Measurements from ENCODE around the gene USP28.
A peak's percentile ranks its signal among the peaks of the same experiment; 100 is the strongest.

USP28 gene

GRCh38 chr11:113877670-113878055 is 2.3 kb upstream of the USP28 start:
- H3K27ac ChIP-seq (ENCODE audit: insufficient read depth, low read length, poor library complexity, severe bottlenecking) = no peak overlapping the region
- no peaks in the 10 kb centered on the region for H3K9me3 ChIP-seq (ENCODE audit: control insufficient read depth, low read length)
- no peaks in the 10 kb centered on the region for H3K27me3 ChIP-seq (replicated peaks; ENCODE audit: control insufficient read depth, insufficient read depth, low read length, poor library complexity, severe bottlenecking)
- no peak overlapping the region for H3K4me3 ChIP-seq (ENCODE audit: insufficient read depth, low read depth, low read length, poor library complexity, severe bottlenecking)
- no peaks in the 10 kb centered on the region for H3K36me3 ChIP-seq (ENCODE audit: control insufficient read depth, insufficient read depth, low read length)
- no peak for DNase-seq
- peaks cover 4% of the 10 kb centered on the region for H3K4me1 ChIP-seq (ENCODE audit: control insufficient read depth, insufficient read depth, low read length, poor library complexity, severe bottlenecking)

GRCh38 chr11:113876798-113877669 is 1.7 kb upstream of the USP28 start:
- Histone ChIP-seq H3K36me3 (ENCODE audit: control insufficient read depth, insufficient read depth, low read length) (no peaks in the 10 kb centered on the region), H3K4me3 (ENCODE audit: insufficient read depth, low read depth, low read length, poor library complexity, severe bottlenecking) (no peak overlapping the region), H3K27ac (ENCODE audit: insufficient read depth, low read length, poor library complexity, severe bottlenecking) (no peak overlapping the region), H3K27me3 (replicated peaks; ENCODE audit: control insufficient read depth, insufficient read depth, low read length, poor library complexity, severe bottlenecking) (no peaks in the 10 kb centered on the region), H3K4me1 (ENCODE audit: control insufficient read depth, insufficient read depth, low read length, poor library complexity, severe bottlenecking) (peaks cover 4% of the 10 kb centered on the region), H3K9me3 (ENCODE audit: control insufficient read depth, low read length) (no peaks in the 10 kb centered on the region)
- DNase-seq = no peak

- Histone ChIP-seq H3K27me3 (replicated peaks; ENCODE audit: control insufficient read depth, insufficient read depth, low read length, poor library complexity, severe bottlenecking) (no peaks in the 10 kb centered on the region), H3K9me3 (ENCODE audit: control insufficient read depth, low read length) (no peaks in the 10 kb centered on the region), H3K4me3 (ENCODE audit: insufficient read depth, low read depth, low read length, poor library complexity, severe bottlenecking) (peak overlapping the region; percentile 65), H3K36me3 (ENCODE audit: control insufficient read depth, insufficient read depth, low read length) (no peaks in the 10 kb centered on the region), H3K27ac (ENCODE audit: insufficient read depth, low read length, poor library complexity, severe bottlenecking) (peak overlapping the region; percentile 65), H3K4me1 (ENCODE audit: control insufficient read depth, insufficient read depth, low read length, poor library complexity, severe bottlenecking) (peaks cover 4% of the 10 kb centered on the region)
- DNase-seq = no peak
These were observed 864 bp upstream of the USP28 start for GRCh38 chr11:113876074-113876797.

DNA sequence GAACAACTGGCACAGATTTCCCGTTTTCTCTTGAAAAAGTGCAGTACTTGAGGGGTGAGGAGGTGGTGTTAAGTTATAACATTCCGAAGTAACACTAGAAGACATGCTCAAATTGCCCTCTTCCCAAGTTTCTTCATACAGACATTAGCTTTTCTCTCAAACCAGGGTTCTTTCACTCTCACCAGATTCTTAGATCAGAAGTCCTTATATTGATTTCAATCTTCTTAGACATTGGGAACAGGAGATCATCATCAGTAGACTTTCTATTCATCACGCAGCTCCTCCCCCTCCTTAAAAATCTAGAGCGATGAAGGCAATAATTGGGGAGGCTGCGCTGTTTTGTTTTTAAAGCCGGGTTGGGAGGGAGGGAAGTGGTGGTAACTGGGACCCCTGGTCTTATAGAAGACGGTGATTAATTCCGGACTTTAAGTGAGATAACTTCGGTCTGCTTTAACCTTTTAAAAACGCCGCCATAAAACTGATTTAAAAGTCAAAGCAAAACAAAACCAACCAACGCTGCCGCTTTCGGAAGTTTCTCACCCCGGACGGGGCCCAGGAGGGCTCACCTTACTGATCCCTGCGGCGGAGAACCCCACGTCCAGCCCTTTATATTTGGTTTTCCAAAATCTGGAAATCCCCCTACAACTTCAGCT is 665 bp downstream of the USP28 start:
- H3K27me3 ChIP-seq (replicated peaks; ENCODE audit: control insufficient read depth, insufficient read depth, low read length, poor library complexity, severe bottlenecking) = no peaks in the 10 kb centered on the region
- no peak for DNase-seq
- H3K27ac ChIP-seq (ENCODE audit: insufficient read depth, low read length, poor library complexity, severe bottlenecking) = peak overlapping the region; percentile 65
- peak overlapping the region; percentile 85 for H3K4me3 ChIP-seq (ENCODE audit: insufficient read depth, low read depth, low read length, poor library complexity, severe bottlenecking)
- no peaks in the 10 kb centered on the region for H3K9me3 ChIP-seq (ENCODE audit: control insufficient read depth, low read length)
- H3K36me3 ChIP-seq (ENCODE audit: control insufficient read depth, insufficient read depth, low read length) = no peaks in the 10 kb centered on the region
- peaks cover 4% of the 10 kb centered on the region for H3K4me1 ChIP-seq (ENCODE audit: control insufficient read depth, insufficient read depth, low read length, poor library complexity, severe bottlenecking)

DNA sequence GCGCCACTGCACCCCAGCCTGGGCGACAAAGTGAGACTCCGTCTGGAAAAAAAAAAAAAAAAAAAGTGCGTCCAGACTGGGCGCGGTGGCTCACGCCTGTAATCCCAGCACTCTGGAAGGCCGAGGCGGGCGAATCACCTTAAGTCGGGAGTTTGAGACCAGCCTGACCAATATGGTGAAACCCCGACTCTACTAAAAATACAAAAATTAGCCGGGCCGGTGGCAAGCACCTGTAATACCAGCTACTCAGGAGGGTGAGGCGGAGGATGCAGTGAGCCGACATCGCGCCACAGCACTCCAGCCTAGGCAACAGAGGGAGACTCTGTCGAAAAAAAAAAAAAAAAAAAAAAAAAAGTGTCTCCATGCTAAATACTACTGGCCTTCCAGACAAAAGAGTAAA is 1.3 kb downstream of the USP28 start:
- Histone ChIP-seq H3K4me3 (ENCODE audit: insufficient read depth, low read depth, low read length, poor library complexity, severe bottlenecking) (no peak overlapping the region), H3K27ac (ENCODE audit: insufficient read depth, low read length, poor library complexity, severe bottlenecking) (no peak overlapping the region), H3K27me3 (replicated peaks; ENCODE audit: control insufficient read depth, insufficient read depth, low read length, poor library complexity, severe bottlenecking) (no peaks in the 10 kb centered on the region), H3K9me3 (ENCODE audit: control insufficient read depth, low read length) (no peaks in the 10 kb centered on the region), H3K4me1 (ENCODE audit: control insufficient read depth, insufficient read depth, low read length, poor library complexity, severe bottlenecking) (peaks cover 4% of the 10 kb centered on the region), H3K36me3 (ENCODE audit: control insufficient read depth, insufficient read depth, low read length) (no peaks in the 10 kb centered on the region)
- DNase-seq = no peak

GRCh38 chr11:113873236-113873626 is 2.1 kb downstream of the USP28 start:
- H3K4me1 ChIP-seq (ENCODE audit: control insufficient read depth, insufficient read depth, low read length, poor library complexity, severe bottlenecking) = peaks cover 4% of the 10 kb centered on the region
- H3K9me3 ChIP-seq (ENCODE audit: control insufficient read depth, low read length) = no peaks in the 10 kb centered on the region
- DNase-seq = no peak
- H3K27ac ChIP-seq (ENCODE audit: insufficient read depth, low read length, poor library complexity, severe bottlenecking) = no peak overlapping the region
- no peaks in the 10 kb centered on the region for H3K27me3 ChIP-seq (replicated peaks; ENCODE audit: control insufficient read depth, insufficient read depth, low read length, poor library complexity, severe bottlenecking)
- H3K36me3 ChIP-seq (ENCODE audit: control insufficient read depth, insufficient read depth, low read length) = no peaks in the 10 kb centered on the region
- no peak overlapping the region for H3K4me3 ChIP-seq (ENCODE audit: insufficient read depth, low read depth, low read length, poor library complexity, severe bottlenecking)

DNA sequence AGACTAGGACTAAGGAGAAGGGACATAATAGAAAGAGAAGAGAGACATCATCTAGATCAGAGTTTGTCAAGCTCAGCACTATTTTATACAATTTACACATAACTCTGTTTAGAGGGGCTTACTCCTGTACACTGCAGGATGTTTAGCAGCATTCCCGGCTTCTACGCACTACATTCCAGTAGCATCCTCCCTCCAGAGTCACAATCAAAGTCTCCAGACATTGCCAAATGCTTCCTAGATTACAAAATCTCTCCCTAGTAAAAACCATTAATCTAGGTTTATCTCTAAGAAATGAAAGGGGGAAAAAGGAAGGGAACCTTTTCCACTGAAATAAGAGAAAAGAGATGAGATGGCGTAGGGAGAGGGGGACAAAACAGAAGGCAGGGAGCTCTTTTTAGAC is 4.0 kb downstream of the USP28 start:
- Histone ChIP-seq H3K27me3 (replicated peaks; ENCODE audit: control insufficient read depth, insufficient read depth, low read length, poor library complexity, severe bottlenecking) (no peaks in the 10 kb centered on the region), H3K9me3 (ENCODE audit: control insufficient read depth, low read length) (no peaks in the 10 kb centered on the region), H3K27ac (ENCODE audit: insufficient read depth, low read length, poor library complexity, severe bottlenecking) (no peak overlapping the region), H3K4me3 (ENCODE audit: insufficient read depth, low read depth, low read length, poor library complexity, severe bottlenecking) (no peak overlapping the region), H3K36me3 (ENCODE audit: control insufficient read depth, insufficient read depth, low read length) (no peaks in the 10 kb centered on the region), H3K4me1 (ENCODE audit: control insufficient read depth, insufficient read depth, low read length, poor library complexity, severe bottlenecking) (peaks cover 4% of the 10 kb centered on the region)
- no peak for DNase-seq

DNA sequence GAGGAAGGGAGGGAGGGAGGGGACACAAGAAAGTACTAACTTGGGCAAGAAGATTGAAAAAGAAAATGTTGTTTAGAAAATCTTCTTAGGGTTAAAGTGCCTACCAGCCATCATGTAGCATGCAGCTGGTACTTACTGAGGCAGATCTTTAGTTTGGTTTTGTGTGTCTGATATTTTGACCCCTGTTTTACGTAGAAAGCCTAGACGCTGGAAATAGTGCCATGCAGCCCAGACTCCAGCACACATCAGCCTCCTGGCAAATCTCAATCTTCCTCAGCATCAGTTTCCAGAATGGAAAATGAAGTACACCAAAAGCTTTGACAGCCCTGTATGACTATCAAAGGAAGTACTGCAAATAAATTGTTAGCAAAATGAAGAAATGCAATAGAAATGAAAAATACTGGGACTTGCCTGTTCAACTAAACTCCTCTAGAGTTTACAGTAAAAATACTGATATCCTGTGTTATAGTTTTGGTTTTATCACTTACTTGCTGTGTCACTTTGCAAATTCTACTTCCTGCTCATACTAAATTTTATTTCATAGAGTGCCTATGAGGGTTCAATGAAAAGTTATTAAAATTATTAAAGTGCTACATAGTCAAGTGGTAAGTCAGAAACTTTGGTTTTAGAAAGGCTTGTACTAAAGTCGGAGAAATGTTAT is 7.4 kb downstream of the USP28 start:
- no peak overlapping the region for H3K4me3 ChIP-seq (ENCODE audit: insufficient read depth, low read depth, low read length, poor library complexity, severe bottlenecking)
- H3K9me3 ChIP-seq (ENCODE audit: control insufficient read depth, low read length) = no peaks in the 10 kb centered on the region
- no peak for DNase-seq
- H3K27me3 ChIP-seq (replicated peaks; ENCODE audit: control insufficient read depth, insufficient read depth, low read length, poor library complexity, severe bottlenecking) = no peaks in the 10 kb centered on the region
- no peaks in the 10 kb centered on the region for H3K4me1 ChIP-seq (ENCODE audit: control insufficient read depth, insufficient read depth, low read length, poor library complexity, severe bottlenecking)
- no peaks in the 10 kb centered on the region for H3K36me3 ChIP-seq (ENCODE audit: control insufficient read depth, insufficient read depth, low read length)
- no peak overlapping the region for H3K27ac ChIP-seq (ENCODE audit: insufficient read depth, low read length, poor library complexity, severe bottlenecking)

DNA sequence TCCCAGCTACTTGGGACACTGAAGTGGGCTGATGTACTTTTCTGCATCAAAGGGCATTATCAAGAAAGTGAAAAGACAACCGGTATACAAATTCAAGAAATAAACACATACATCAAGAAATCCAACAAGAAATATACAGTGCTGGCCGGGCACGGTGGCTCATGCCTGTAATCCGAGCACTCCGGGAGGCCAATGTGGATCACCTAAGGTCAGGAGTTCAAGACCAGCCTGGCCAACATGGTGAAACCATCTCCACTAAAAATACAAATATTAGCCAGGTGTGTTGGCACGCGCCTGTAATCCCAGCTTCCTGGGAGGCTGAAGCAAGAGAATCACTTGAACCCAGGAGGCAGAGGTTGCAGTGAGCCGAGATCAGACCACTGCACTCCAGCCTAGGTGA is 9.5 kb downstream of the USP28 start:
- H3K27ac ChIP-seq (ENCODE audit: insufficient read depth, low read length, poor library complexity, severe bottlenecking) = no peak overlapping the region
- H3K9me3 ChIP-seq (ENCODE audit: control insufficient read depth, low read length) = no peaks in the 10 kb centered on the region
- no peaks in the 10 kb centered on the region for H3K36me3 ChIP-seq (ENCODE audit: control insufficient read depth, insufficient read depth, low read length)
- H3K4me3 ChIP-seq (ENCODE audit: insufficient read depth, low read depth, low read length, poor library complexity, severe bottlenecking) = no peak overlapping the region
- no peaks in the 10 kb centered on the region for H3K4me1 ChIP-seq (ENCODE audit: control insufficient read depth, insufficient read depth, low read length, poor library complexity, severe bottlenecking)
- DNase-seq = no peak
- no peaks in the 10 kb centered on the region for H3K27me3 ChIP-seq (replicated peaks; ENCODE audit: control insufficient read depth, insufficient read depth, low read length, poor library complexity, severe bottlenecking)
